ENCODE measurements around the gene NMRK2.

DNA sequence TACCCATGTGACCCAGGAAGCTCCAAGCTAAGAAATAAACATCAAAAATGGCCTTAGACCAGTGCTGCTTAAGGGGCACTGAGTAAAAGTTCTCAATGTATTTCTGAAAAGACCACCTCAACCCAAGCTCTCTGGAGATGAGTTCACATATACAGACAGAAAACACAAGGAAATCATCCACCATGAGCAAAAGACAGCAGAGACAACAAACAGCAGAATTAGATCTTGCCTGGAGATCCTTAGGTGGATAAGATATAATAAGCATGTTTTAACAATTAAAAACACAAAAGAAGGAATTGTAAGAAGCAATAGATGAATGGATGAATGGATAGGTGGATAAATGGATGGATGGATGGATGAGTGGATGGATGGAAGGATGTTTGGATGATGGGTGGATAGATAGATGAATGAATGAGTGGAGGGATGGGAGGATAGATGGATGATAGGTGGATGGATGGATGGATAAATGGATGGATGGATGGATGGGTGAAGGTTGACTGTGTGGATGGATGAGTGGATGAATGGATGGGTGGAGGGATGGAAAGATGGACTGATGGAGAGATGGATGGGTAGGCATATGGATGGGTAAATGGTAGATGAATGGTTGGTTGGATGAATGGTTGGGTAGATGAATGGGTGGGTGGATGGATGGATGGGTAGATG lies 9.6 kb upstream of the NMRK2 start:
- no peak for TF ChIP-seq POLR2A (IDR thresholded peaks at IDR 0.05; ENCODE audit: extremely low read depth, insufficient read length)
- TF ChIP-seq CTCF (IDR thresholded peaks at IDR 0.05; ENCODE audit: low read depth, low read length) = no peak
- TF ChIP-seq, protein P1, sequence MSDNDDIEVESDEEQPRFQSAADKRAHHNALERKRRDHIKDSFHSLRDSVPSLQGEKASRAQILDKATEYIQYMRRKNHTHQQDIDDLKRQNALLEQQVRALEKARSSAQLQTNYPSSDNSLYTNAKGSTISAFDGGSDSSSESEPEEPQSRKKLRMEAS (IDR thresholded peaks at IDR 0.05; ENCODE audit: low read depth, low read length) = no peak
- TF ChIP-seq MYC (IDR thresholded peaks at IDR 0.05; ENCODE audit: low read depth, low read length) = no peak
